Measurements from ENCODE around the gene SCAI. TPM values are rescaled to one million over a fixed set of nuclear protein-coding genes. Genes with fewer than 3 reads are reported as not detected.
"Not testable (repeated sequence)": the region's sequence is repeated elsewhere in the genome, so short reads cannot be mapped to it uniquely, and the experiment has no call there.

The SCAI gene
- total RNA-seq = 3.4 TPM
- long read RNA-seq, partial matches to known transcripts = 0 of 1 reads
- long read RNA-seq, other reads (novel, unspliced or antisense) = 1 of 1 reads

DNA sequence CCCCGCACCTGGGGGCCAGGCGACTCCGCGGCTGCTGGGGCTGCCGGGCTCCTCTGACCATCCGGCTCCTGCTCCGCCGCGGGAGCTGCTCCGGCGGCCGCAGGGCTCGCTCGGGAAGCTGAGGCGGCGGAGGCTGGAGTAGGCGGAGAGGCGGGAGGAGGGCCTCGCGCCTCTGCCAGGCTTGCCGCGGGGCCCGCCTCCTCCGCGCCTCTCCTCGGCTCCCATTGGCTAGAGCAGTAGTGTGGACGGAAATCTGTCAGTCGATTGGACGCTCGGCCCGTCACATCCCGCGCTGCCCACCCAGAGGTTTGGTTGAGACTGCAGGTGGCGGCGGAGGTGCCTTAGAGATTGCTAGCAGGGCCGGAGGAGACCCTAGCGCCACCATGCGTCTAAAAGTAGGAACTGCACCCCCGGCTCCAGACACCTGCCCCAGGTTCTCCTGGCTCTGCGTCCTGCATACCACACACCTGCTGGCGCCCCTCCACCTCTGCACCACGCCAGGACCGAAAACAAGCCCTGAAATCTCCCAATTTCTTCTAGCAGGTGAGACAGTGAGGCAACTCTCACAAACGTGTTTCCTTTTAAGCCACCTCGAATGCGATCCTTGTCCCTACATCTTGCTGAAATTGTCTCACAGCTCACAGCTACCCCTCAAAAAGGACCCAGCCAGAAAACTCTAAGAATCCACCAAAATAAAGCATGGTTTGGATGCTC lies at the start of gene SCAI:
TSS of gene SCAI (minus strand) at position 152 of the 714 bp plus-strand sequence. CDS start at position 61, 91 bp downstream.
- peak; percentile 99 for DNase-seq (ENCODE audit: missing footprints)
- ATAC-seq = peak; percentile 100
- intact Hi-C loops (cut with DNase I) = loop anchor here (1.0 to 2.0 kb wide), 2 partner anchors 202 to 371 kb away; partner anchors contain the start of gene GOLGA1

GRCh38 chr9:125190361-125190801 lies 47.1 kb upstream of the SCAI start:
- ATAC-seq (no peak), DNase-seq (ENCODE audit: missing footprints) (no peak)
- intact Hi-C loops (cut with DNase I) = no loop called here

DNA sequence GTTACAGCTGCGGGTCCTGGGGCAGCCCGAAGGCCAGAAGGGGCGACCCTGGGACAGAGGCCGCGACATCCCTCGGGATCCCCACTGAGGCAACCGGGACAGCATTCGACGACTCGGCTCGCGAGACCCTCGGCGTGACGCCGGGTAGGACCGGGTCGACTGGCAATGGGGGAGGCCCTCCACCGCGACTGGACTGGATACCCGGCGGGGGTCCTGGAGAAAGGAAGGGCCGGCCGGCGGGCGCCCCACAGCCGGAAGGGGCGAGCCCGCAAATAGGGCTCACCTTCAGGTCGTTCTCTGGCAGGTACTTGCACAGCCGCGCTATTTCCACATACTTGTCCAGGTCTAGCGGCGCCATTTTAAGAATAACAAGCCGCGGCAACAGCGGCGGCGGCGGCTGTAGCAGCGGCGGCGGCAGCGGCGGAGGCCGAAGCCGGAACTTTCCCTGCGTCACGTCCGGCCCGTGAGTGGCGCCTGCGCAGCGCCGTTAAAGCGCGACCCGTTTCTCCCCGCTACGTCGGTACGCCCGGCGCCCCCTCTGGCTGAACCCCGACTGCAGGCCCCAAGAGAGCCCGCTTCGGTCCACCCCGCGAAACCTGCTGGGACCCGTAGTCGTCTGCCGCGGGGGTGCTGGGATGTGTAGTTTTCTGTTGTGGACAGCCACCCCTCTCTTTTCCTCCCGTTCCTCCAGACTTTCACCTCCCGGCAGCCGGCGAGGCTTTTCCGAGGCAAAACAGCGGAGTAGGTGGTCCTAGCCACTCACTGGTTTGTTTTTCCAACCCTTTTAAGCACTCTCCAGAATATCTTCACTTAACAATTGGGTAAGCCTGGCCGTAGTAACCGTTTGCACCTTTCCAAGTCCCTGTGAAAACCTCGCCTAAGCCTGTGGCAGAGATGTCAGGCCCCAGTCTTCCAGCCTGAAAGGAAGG lies 46.3 kb upstream of the SCAI start, which contains the start of gene PPP6C:
TSS of gene PPP6C (minus strand) at position 443 of the 929 bp plus-strand sequence. CDS start at position 358, 85 bp downstream.
- peak; percentile 98 for DNase-seq (ENCODE audit: missing footprints)
- peak; percentile 99 for ATAC-seq
- intact Hi-C loops (cut with DNase I) = no loop called here

GRCh38 chr9:125189011-125189360 lies 45.7 kb upstream of the SCAI start:
- intact Hi-C loops (cut with DNase I) = no loop called here
- ATAC-seq (peak; percentile 23), DNase-seq (ENCODE audit: missing footprints) (peak; percentile 76)

DNA sequence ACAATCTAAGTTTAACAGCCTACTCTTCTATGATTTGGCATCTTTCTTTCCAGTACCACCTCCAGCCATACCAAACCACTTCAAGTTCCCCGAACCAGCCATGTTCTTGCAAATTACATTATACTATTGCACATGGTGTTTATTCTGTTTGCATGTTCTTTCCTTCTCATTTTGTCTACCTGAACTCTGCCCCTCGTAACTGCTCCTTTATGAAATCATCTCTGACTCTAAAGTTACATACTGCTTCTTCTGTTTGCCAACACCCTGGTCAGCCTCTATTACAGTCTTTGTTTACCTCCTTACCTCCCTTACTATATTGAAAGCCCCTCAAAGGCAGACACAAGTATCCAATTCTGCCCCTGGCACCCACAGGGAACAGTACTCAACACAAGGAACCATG lies 40.2 kb upstream of the SCAI start:
- intact Hi-C loops (cut with DNase I) = no loop called here
- ATAC-seq (no peak), DNase-seq (ENCODE audit: missing footprints) (no peak)

GRCh38 chr9:125183054-125183453 lies 39.7 kb upstream of the SCAI start:
- no peak for DNase-seq (ENCODE audit: missing footprints)
- intact Hi-C loops (cut with DNase I) = no loop called here
- ATAC-seq = no peak

DNA sequence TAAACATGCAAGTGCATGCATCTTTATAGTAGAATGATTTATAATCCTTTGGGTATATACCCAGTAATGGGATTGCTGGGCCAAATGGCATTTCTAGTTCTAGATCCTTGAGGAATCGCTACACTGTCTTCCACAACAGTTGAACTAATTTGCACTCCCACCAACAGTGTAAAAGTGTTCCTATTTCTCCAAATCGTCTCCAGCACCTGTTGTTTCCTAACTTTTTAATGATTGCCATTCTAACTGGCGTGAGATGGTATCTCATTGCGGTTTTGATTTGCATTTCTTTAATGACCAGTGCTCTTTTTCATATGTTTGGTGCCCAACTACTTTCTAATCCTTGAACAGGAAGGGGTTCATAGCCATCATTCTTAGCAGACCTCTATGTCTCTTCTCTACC lies 38.4 kb upstream of the SCAI start:
- intact Hi-C loops (cut with DNase I); DNase-seq (ENCODE audit: missing footprints); ATAC-seq: not testable (repeated sequence)

- DNase-seq (ENCODE audit: missing footprints) = no peak
- intact Hi-C loops (cut with DNase I) = no loop called here
- ATAC-seq = no peak
Measured at GRCh38 chr9:125180876-125181275, 37.5 kb upstream of the SCAI start.

DNA sequence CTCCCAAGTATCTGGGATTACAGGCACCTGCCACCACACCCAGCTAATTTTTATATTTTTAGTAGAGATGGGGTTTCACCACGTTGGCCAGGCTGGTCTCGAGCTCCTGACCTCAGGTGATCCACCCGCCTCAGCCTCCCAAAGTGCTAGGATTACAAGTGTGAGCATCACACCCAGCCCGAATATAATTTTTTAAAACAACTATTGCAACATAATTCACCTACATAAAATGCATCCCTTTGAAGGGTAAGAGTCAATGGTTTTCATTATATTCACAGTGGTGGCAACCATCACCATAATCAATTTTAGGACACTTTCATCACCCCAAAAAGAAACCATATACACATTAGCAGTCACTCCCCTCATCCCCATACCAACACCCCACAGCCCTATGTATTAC lies 36.4 kb upstream of the SCAI start:
- DNase-seq (ENCODE audit: missing footprints); ATAC-seq; intact Hi-C loops (cut with DNase I): not testable (repeated sequence)

GRCh38 chr9:125177888-125178287 lies 34.6 kb upstream of the SCAI start:
- ATAC-seq = no peak
- intact Hi-C loops (cut with DNase I) = no loop called here

GRCh38 chr9:125176636-125177035 lies 33.3 kb upstream of the SCAI start:
- DNase-seq (ENCODE audit: missing footprints) = no peak
- intact Hi-C loops (cut with DNase I) = no loop called here
- no peak for ATAC-seq

More at GRCh38 chr9:125177888-125178287, 34.6 kb upstream of the SCAI start:
- DNase-seq (ENCODE audit: missing footprints) = no peak

- DNase-seq (ENCODE audit: missing footprints) (no peak), ATAC-seq (no peak)
- intact Hi-C loops (cut with DNase I) = no loop called here
Measured at GRCh38 chr9:125172031-125172755, 28.9 kb upstream of the SCAI start.

DNA sequence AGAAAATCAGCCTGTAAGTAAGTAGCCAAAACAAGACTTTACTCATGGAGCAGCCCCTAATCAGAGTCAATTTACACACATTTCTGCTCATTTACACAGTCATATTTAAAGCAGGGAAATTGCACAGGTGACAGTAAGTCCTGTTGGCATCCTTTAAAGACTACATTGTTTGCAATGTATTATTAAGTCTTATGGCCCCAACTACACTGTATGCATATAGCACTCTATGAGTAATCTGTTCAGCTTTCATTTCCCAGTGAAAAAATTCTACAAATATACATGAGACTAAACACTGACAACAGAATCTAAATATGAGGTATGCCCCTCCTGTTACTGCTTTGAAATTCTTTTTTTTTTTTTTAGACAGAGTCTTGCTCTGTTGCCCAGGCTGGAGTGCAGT lies 26.6 kb upstream of the SCAI start:
- ATAC-seq (no peak), DNase-seq (ENCODE audit: missing footprints) (no peak)
- intact Hi-C loops (cut with DNase I) = no loop called here

DNA sequence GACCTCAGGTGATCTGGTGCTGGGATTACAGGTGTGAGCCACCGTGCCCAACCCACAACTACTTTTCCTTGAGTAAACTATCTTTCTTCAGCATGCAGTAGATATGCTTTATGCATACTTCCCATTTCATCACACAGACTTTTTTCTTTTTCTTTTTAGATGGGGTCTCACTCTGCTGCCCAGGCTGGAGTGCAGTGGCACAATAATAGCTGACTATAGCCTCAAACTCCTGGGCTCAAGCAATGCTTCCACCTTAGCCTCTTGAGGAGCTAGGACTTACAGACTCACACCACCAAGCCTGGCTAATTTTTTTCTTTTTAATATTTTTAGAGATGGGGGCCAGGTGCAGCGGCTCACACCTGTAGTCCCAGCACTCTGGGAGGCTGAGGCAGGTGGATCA lies 23.4 kb upstream of the SCAI start:
- DNase-seq (ENCODE audit: missing footprints) (no peak), ATAC-seq (no peak)
- intact Hi-C loops (cut with DNase I) = no loop called here

DNA sequence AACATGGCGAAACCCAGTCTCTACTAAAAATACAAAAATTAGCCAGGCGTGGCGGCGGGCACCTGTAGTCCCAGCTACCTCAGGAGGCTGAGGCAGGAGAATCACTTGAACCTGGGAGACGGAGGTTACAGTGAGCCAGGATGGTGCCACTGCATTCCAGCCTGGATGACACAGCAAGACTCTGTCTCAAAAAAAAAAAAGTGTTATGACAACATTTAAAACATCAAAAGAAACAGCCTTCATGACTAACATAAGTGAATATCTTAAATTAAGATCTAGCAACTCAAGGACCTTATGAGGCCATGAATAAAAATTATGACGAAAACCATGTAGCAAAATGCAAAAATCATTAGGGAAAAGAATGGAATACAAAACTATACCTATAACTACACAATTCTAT lies 19.6 kb upstream of the SCAI start:
- ATAC-seq; intact Hi-C loops (cut with DNase I); DNase-seq (ENCODE audit: missing footprints): not testable (repeated sequence)

DNA sequence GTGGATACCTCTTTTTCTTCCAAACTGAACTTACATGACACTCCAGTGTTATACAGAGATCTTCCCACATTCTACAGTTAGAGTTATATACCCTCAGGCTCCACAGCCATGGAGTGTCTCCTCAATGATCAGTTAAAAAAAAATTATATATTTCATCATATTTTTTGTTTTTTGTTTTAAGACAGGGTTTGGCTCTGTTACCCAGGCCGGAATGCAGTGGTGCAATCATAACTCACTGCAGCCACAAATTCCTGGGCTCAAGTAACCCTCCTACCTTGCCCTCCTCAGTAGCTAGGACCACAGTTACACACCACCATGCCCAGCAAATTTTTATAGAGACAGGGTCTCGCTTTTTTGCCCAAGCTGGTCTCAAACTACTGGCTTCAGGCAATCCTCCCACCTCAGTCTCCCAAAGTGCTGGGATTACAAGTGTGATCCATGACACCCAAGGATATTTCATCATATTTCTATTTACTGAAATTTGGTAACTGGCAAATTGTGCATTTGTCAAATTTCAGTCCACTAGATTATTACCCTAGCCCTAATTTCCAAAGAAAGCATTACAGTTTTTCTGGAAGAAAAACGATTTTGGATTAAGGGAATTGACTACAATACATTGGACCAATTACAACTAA lies 18.1 kb upstream of the SCAI start:
- intact Hi-C loops (cut with DNase I) = no loop called here
- DNase-seq (ENCODE audit: missing footprints) = no peak
- ATAC-seq = peak; percentile 50

GRCh38 chr9:125160750-125161149 lies 17.4 kb upstream of the SCAI start:
- DNase-seq (ENCODE audit: missing footprints) (no peak), ATAC-seq (no peak)
- intact Hi-C loops (cut with DNase I) = no loop called here

DNA sequence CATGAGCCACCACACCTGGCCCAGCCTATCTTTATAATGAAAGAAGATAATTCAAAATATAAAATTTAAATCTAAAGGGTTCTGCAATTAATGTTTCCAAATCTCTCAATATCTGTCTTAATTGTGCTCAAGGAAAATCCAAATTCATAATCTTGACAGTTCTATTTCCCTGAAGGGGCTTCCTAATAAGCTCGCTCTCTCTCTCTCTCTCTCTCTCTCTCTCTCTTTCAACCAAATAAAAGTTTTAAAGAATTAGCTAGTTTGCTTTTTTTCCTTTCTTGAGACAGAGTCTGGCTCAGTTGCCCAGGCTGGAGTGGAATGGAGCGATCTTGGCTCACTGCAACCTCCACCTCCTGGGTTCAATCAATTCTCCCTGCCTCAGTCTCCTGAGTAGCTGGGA lies 13.2 kb upstream of the SCAI start:
- intact Hi-C loops (cut with DNase I) = no loop called here
- DNase-seq (ENCODE audit: missing footprints) = no peak
- ATAC-seq = no peak

Data from Right ventricle myocardium inferior (tissue), 1 donor.